Prostate gland (tissue), 2 donors: ENCODE results near the gene CEP85L.

Experiments used
- CTCF ChIP-seq, 4 experiments: fragments of 200-600 bp in 2 of 4; fragments of 450-650 bp in 2 of 4; sonication (generic) in 2 of 4; IDR thresholded peaks; 1 replicate in 3 of 4; 2 replicates in 1 of 4; pipeline ENCODE4 v1.5.1; 2016 to 2019; ENCODE audit warnings: antibody characterized with exemption in 4 of 4, mild to moderate bottlenecking in 2 of 4, moderate library complexity in 2 of 4
- POLR2A ChIP-seq: fragments of 450-650 bp; IDR thresholded peaks from one replicate; pipeline ENCODE4 v1.6.1; 2016; ENCODE audit warnings: antibody characterized with exemption, mild to moderate bottlenecking
- POLR2AphosphoS5 ChIP-seq: sonication (generic); formaldehyde crosslinking; IDR thresholded peaks from one replicate; pipeline ENCODE4 v1.6.1; 2017; ENCODE audit warnings: antibody characterized with exemption

GRCh38 chr6:118569498-118569897 is 81.9 kb downstream of the CEP85L start:
- TF ChIP-seq POLR2AphosphoS5 (no peak), POLR2A (no peak), CTCF (IDR thresholded peaks at IDR 0.05) (no peak)
